Gastrocnemius medialis (tissue), 4 donors: Measurements from ENCODE around the gene SELENOM.

Source experiments
- POLR2A ChIP-seq, 2 donors: fragments of 450-650 bp; IDR thresholded peaks; one replicate each; pipeline ENCODE4 v1.6.1; 2017; ENCODE audit warnings: antibody characterized with exemption in 2 of 2, mild to moderate bottlenecking in 2 of 2, moderate library complexity in 2 of 2
- TF ChIP-seq, protein P1 (sequence below), 5 experiments: fragments of 450-650 bp in 3 of 5; fragments of 200-600 bp in 2 of 5; sonication (generic) in 2 of 5; IDR thresholded peaks in 4 of 5; conservative IDR thresholded peaks in 1 of 5; 1 replicate in 4 of 5; 2 replicates in 1 of 5; pipeline ENCODE4 v1.5.1; 2016 to 2019; ENCODE audit warnings: antibody characterized with exemption in 5 of 5, mild to moderate bottlenecking in 3 of 5, moderate library complexity in 3 of 5

DNA sequence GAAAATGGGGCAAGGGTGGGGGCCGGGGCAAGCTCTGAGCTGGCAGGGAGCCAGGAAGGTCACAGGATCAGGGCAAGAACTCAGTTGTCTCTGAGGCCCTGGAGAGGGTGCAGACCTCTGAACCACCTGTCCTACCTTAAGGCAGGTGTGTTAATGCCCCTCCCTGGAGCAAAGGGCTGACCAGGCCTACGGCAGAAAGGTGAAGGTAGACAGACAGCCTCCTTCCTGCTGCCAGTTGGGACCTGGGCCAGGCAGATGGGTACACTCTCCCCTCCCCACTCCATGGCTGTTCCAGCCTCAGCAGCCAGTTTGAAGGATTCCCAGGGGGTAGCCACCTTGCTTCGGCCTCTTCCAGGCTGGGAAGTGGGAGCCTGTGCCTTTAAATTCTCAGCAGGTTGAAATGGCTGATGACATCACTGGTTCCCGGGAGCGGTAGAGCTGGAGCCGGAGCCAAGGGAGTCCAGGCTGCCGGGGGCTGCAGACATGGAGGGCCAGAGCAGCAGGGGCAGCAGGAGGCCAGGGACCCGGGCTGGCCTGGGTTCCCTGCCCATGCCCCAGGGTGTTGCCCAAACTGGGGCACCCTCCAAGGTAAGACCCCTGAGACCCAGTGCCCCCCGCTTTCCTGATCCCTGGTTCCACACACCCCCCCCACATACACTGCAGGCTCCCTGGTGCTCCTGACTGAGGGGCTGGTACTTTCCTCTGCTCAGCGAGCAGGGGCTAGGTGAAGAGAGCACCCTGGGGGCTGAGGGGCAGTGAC lies 15.3 kb upstream of the SELENOM start, which contains the start of gene INPP5J:
- TF ChIP-seq, protein P1, sequence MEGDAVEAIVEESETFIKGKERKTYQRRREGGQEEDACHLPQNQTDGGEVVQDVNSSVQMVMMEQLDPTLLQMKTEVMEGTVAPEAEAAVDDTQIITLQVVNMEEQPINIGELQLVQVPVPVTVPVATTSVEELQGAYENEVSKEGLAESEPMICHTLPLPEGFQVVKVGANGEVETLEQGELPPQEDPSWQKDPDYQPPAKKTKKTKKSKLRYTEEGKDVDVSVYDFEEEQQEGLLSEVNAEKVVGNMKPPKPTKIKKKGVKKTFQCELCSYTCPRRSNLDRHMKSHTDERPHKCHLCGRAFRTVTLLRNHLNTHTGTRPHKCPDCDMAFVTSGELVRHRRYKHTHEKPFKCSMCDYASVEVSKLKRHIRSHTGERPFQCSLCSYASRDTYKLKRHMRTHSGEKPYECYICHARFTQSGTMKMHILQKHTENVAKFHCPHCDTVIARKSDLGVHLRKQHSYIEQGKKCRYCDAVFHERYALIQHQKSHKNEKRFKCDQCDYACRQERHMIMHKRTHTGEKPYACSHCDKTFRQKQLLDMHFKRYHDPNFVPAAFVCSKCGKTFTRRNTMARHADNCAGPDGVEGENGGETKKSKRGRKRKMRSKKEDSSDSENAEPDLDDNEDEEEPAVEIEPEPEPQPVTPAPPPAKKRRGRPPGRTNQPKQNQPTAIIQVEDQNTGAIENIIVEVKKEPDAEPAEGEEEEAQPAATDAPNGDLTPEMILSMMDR (IDR thresholded peaks at IDR 0.05 in 4 of 5, conservative IDR thresholded peaks at IDR 0.05 in 1 of 5): no peak
- TF ChIP-seq POLR2A (IDR thresholded peaks at IDR 0.05): no peak
